Stimulated activated CD4-positive, alpha-beta T cell treated with anti-CD3 and anti-CD28 coated beads, Interleukin-1b, Interleukin-23, amount 100 ng/mL, for 4 hours (primary cell): ENCODE data around the gene PITPNM3.
"Not testable (repeated sequence)": the region's sequence is repeated elsewhere in the genome, so short reads cannot be mapped to it uniquely, and the experiment has no call there.

Experiments used
- DNase-seq, 2 donors: peaks; one replicate each; pipeline ENCODE4 v3.0.0-alpha.2; 2020; ENCODE audit warnings: low read depth in 2 of 2

PITPNM3 gene

GRCh38 chr17:6556121-6557039 is at the start of gene PITPNM3:
Gene PITPNM3 (minus strand): TSS chr17:6556555. CDS start chr17:6556406, 149 bp downstream.
- no peak for DNase-seq

GRCh38 chr17:6605142-6605541 is 48.8 kb upstream of the PITPNM3 start:
- no peak for DNase-seq

GRCh38 chr17:6603744-6604325 is 47.5 kb upstream of the PITPNM3 start:
- DNase-seq: no peak

- DNase-seq: no peak
Measured at GRCh38 chr17:6602141-6602540, 45.8 kb upstream of the PITPNM3 start.

- no peak for DNase-seq
Measured at GRCh38 chr17:6599364-6599763, 43.0 kb upstream of the PITPNM3 start.

- no peak for DNase-seq
Measured at GRCh38 chr17:6597727-6598126, 41.4 kb upstream of the PITPNM3 start.

- DNase-seq: no peak
Measured at GRCh38 chr17:6596941-6597340, 40.6 kb upstream of the PITPNM3 start.

- no peak for DNase-seq
Measured at GRCh38 chr17:6596511-6596910, 40.2 kb upstream of the PITPNM3 start.

GRCh38 chr17:6596081-6596480 is 39.7 kb upstream of the PITPNM3 start:
- DNase-seq: no peak

- not testable (repeated sequence) for DNase-seq
Measured at GRCh38 chr17:6593371-6593770, 37.0 kb upstream of the PITPNM3 start.

GRCh38 chr17:6592173-6592572 is 35.8 kb upstream of the PITPNM3 start:
- no peak for DNase-seq

GRCh38 chr17:6591599-6592158 is 35.3 kb upstream of the PITPNM3 start:
- DNase-seq: no peak

- no peak for DNase-seq
Measured at GRCh38 chr17:6589266-6589946, 33.1 kb upstream of the PITPNM3 start.

GRCh38 chr17:6588165-6588564 is 31.8 kb upstream of the PITPNM3 start:
- no peak for DNase-seq

- DNase-seq: no peak
Measured at GRCh38 chr17:6587310-6587709, 31.0 kb upstream of the PITPNM3 start.

- no peak for DNase-seq
Measured at GRCh38 chr17:6583411-6583810, 27.1 kb upstream of the PITPNM3 start.

GRCh38 chr17:6580625-6581024 is 24.3 kb upstream of the PITPNM3 start:
- no peak for DNase-seq

- DNase-seq: no peak
Measured at GRCh38 chr17:6578491-6578890, 22.1 kb upstream of the PITPNM3 start.

- DNase-seq: no peak
Measured at GRCh38 chr17:6577686-6578263, 21.4 kb upstream of the PITPNM3 start.

GRCh38 chr17:6576038-6576785 is 19.9 kb upstream of the PITPNM3 start:
- DNase-seq: no peak

GRCh38 chr17:6575596-6575988 is 19.2 kb upstream of the PITPNM3 start:
- no peak for DNase-seq
